HCT116 (cell line): ENCODE results near the gene MTERF4. TPM values are rescaled to one million over a fixed set of nuclear protein-coding genes. Genes with fewer than 3 reads are reported as not detected.

Experiments
- ATAC-seq: fragments of 200-7000 bp; cut with Tn5 transposase; 2 replicates; pipeline ENCODE4 v1.9.1; 2020; ENCODE audit warnings: mild to moderate bottlenecking, moderate library complexity
- BruUV-seq: library from RNA; stranded (reverse); fragments of 400-500 nt; replicated peaks from 2 replicates; lab custom pipeline; 2021; lab: Mats Ljungman, UMichigan
- CTCF ChIA-PET: fragments of 300-600 bp; sonication (Branson Sonifier 250); formaldehyde crosslinking; loops from one replicate; lab custom pipeline; 2021; ENCODE audit warnings: antibody characterized with exemption; lab: Charles Lee
- POLR2A ChIA-PET: fragments of 300-600, 350-600 bp; sonication (Branson Sonifier 250); formaldehyde crosslinking; loops from one replicate; lab custom pipeline; 2021; ENCODE audit warnings: antibody characterized with exemption; lab: Charles Lee
- RAD21 ChIA-PET, 2 experiments: fragments of 300-600 bp; sonication (Branson Sonifier 250); formaldehyde crosslinking; loops; one replicate each; lab custom pipeline; 2023; ENCODE audit warnings: low total read pairs in 2 of 2; ENCODE audit not compliant: uncharacterized antibody in 2 of 2, unreplicated experiment in 2 of 2, low non-redundant PET in 1 of 2; lab: Charles Lee
- DNase-seq: peaks from one replicate; pipeline ENCODE4 v3.0.0-alpha.2; 2010; ENCODE audit warnings: low read depth, low spot score
- H2AFZ ChIP-seq: fragments of 200-600 bp; shearing (Covaris generic), sonication (generic); 2 replicates; pipeline ENCODE4 v1.6.1; 2017; ENCODE audit warnings: low read depth, mixed run types, mixed read lengths, antibody characterized with exemption, low read length; ENCODE audit not compliant: poor library complexity, severe bottlenecking
- H3K27ac ChIP-seq: 2 replicates; pipeline ENCODE4 v1.5.1; 2012; ENCODE audit warnings: low read depth, low read length
- H3K27me3 ChIP-seq: fragments of 200-600 bp; sonication (generic); 2 replicates; pipeline ENCODE4 v1.6.1; 2016; ENCODE audit warnings: mixed run types, low read length, mixed read lengths; ENCODE audit not compliant: insufficient read depth
- H3K36me3 ChIP-seq, 2 experiments: fragments of 200-500 bp in 1 of 2; fragments of 200-600 bp in 1 of 2; sonication (Bioruptor generic) in 1 of 2; sonication (generic) in 1 of 2; 2 replicates each; pipeline versions ENCODE4 v1.5.1 to v1.6.1; 2014 to 2016; ENCODE audit warnings: low read length in 2 of 2, inconsistent platforms in 1 of 2, mixed read lengths in 1 of 2, mixed run types in 1 of 2; ENCODE audit not compliant: insufficient read depth in 2 of 2, control insufficient read depth in 1 of 2
- H3K4me1 ChIP-seq, 2 experiments: fragments of 200-600 bp in 1 of 2; sonication (generic) in 1 of 2; 2 replicates each; pipeline versions ENCODE4 v1.5.1 to v1.6.1; 2012 to 2017; ENCODE audit warnings: low read length in 2 of 2, inconsistent platforms in 1 of 2, mild to moderate bottlenecking in 1 of 2, mixed read lengths in 1 of 2, mixed run types in 1 of 2, moderate library complexity in 1 of 2; ENCODE audit not compliant: insufficient read depth in 2 of 2, control insufficient read depth in 1 of 2
- H3K4me2 ChIP-seq: fragments of 200-600 bp; sonication (generic); 2 replicates; pipeline ENCODE4 v1.6.1; 2017; ENCODE audit warnings: mixed run types, low read length, mixed read lengths
- H3K4me3 ChIP-seq, 2 experiments: fragments of 200-600 bp in 1 of 2; sonication (generic) in 1 of 2; replicated peaks in 1 of 2; 2 replicates each; pipeline ENCODE4 v1.5.1; 2011 to 2016; ENCODE audit warnings: low read length in 2 of 2, control low read depth in 1 of 2, low read depth in 1 of 2, mild to moderate bottlenecking in 1 of 2, mixed read lengths in 1 of 2, mixed run types in 1 of 2
- H3K79me2 ChIP-seq: fragments of 200-600 bp; sonication (generic); 2 replicates; pipeline ENCODE4 v1.6.1; 2017; ENCODE audit warnings: mild to moderate bottlenecking, mixed run types, low read length, moderate library complexity, mixed read lengths; ENCODE audit not compliant: insufficient read depth
- H3K9ac ChIP-seq: fragments of 200-600 bp; sonication (generic); 2 replicates; pipeline ENCODE4 v1.6.1; 2016; ENCODE audit warnings: low read length, mixed read lengths
- H3K9me2 ChIP-seq: fragments of 200-600 bp; sonication (generic), shearing (Covaris generic); 2 replicates; pipeline ENCODE4 v1.6.1; 2017; ENCODE audit warnings: mixed run types, mild to moderate bottlenecking, moderate library complexity; ENCODE audit not compliant: insufficient read depth
- H3K9me3 ChIP-seq, 2 experiments: fragments of 200-500 bp in 1 of 2; fragments of 200-600 bp in 1 of 2; sonication (Bioruptor generic) in 1 of 2; sonication (generic) in 1 of 2; 2 replicates each; pipeline ENCODE4 v1.6.1; 2014 to 2017; ENCODE audit warnings: low read length in 2 of 2, mixed read lengths in 2 of 2, inconsistent platforms in 1 of 2, low read depth in 1 of 2, mild to moderate bottlenecking in 1 of 2, mixed run types in 1 of 2, moderate library complexity in 1 of 2; ENCODE audit not compliant: control insufficient read depth in 1 of 2, insufficient read depth in 1 of 2
- H4K20me1 ChIP-seq: fragments of 200-600 bp; sonication (generic), shearing (Covaris generic); 2 replicates; pipeline ENCODE4 v1.6.1; 2017; ENCODE audit warnings: mixed run types, mild to moderate bottlenecking, moderate library complexity; ENCODE audit not compliant: insufficient read depth
- EZH2phosphoT487 ChIP-seq: fragments of 200-600 bp; IDR thresholded peaks from 2 replicates; pipeline ENCODE4 v1.6.1; 2018; ENCODE audit warnings: antibody characterized with exemption, borderline replicate concordance
- RAD21 ChIP-seq: IDR thresholded peaks from 2 replicates; pipeline ENCODE4 v1.6.1; 2012; ENCODE audit warnings: low read depth, mild to moderate bottlenecking
- SIN3A ChIP-seq: IDR thresholded peaks from 2 replicates; pipeline ENCODE4 v1.6.1; 2012; ENCODE audit warnings: low read depth
- ZFX ChIP-seq: fragments of 450-650 bp; IDR thresholded peaks from 2 replicates; pipeline ENCODE4 v1.6.1; 2017
- intact Hi-C: fragments of 100-400 bp; cut with micrococcal nuclease; formaldehyde crosslinking; loops from 2 replicates; pipeline ENCODE4 v1.10.0; 2022
- total RNA-seq: library from RNA; stranded (reverse); gene quantifications from one replicate; pipeline ENCODE4 v1.2.1, GENCODE V29; 2021; ENCODE audit not compliant: unreplicated experiment
- TF ChIP-seq, protein P1 (sequence below): IDR thresholded peaks from 2 replicates; pipeline ENCODE4 v1.6.1; 2012

MTERF4 gene
- total RNA-seq, 1 experiment from 2014 or later = 25.5 TPM

DNA sequence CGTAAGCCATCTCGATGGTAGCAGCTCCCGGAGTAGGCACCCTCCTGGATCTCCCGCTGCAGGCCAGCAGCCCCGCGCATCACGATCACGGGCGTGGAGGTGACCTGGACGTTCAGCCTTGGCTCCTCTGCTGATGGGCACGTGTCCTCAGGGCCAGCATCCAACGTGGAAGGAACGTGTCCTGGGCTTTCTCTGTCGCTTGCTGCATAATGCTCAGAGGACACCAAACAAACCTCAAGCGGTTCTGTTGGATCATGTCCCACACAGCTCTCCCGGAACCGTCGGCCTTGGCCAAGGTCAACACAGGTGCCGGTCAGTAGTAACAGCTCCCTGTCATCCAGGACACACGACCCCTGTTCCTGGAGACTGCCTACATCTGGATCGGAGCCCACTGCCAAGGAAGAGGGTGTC is 24.1 kb upstream of the MTERF4 start:
- Histone ChIP-seq H3K4me3 (no peak overlapping the region), H3K27me3 (no peaks in the 10 kb centered on the region), H3K27ac (no peak overlapping the region), H3K4me1 (peaks cover 0 to 6% of the 10 kb centered on the region in 2 experiments; a peak in 1 of 4 replicates), H3K4me2 (no peak overlapping the region), H3K36me3 (no peaks in the 10 kb centered on the region; a peak in 1 of 4 replicates), H3K9me3 (no peaks in the 10 kb centered on the region), H3K9ac (no peak overlapping the region), H3K79me2 (no peaks in the 10 kb centered on the region), H2AFZ (no peak overlapping the region), H4K20me1 (no peaks in the 10 kb centered on the region), H3K9me2 (no peaks in the 10 kb centered on the region)
- intact Hi-C loops = no loop called here
- ChIA-PET RAD21 (no interaction called here), CTCF (no interaction called here), POLR2A (no interaction called here)
- DNase-seq (no peak), ATAC-seq (no peak)
- BruUV-seq = no TSS peak
- TF ChIP-seq SIN3A = no peak
- TF ChIP-seq RAD21 = no peak
- TF ChIP-seq, protein P1, sequence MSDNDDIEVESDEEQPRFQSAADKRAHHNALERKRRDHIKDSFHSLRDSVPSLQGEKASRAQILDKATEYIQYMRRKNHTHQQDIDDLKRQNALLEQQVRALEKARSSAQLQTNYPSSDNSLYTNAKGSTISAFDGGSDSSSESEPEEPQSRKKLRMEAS = no peak
- TF ChIP-seq EZH2phosphoT487 = no peak

DNA sequence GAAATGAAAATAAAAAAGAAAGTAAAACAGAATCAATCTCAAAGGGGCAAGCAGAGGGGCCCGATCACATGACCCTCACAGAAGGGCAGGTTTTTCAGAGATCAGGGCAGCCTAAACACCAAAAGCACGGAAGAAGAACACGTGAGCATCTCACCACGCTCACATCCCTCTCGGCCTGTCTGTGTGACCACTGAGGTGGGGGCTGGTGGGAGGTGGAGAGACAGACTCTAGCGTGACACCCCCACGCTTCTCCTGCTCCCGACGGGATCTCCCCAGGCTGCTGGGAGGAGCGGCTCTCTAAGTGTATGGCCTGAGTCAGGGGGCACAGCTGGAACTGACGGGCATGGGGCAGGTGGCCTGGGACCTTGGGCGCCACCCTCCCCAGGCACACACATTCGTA is 23.5 kb upstream of the MTERF4 start:
- Histone ChIP-seq H2AFZ (no peak overlapping the region), H3K79me2 (no peaks in the 10 kb centered on the region), H3K4me2 (no peak overlapping the region), H3K36me3 (peaks cover 0 to 2% of the 10 kb centered on the region in 2 experiments; a peak in 1 of 4 replicates), H3K9ac (no peak overlapping the region), H3K9me3 (no peaks in the 10 kb centered on the region), H3K27ac (no peak overlapping the region), H3K27me3 (no peaks in the 10 kb centered on the region), H3K9me2 (no peaks in the 10 kb centered on the region), H3K4me1 (peaks cover 0 to 6% of the 10 kb centered on the region in 2 experiments; a peak in 1 of 4 replicates), H3K4me3 (no peak overlapping the region), H4K20me1 (no peaks in the 10 kb centered on the region)
- RAD21 ChIA-PET = interaction anchor here in 1 of 2 experiments (0.7 kb wide), 1 partner anchor 22 kb away, joined by 3 read pairs; no protein-coding TSS in a partner anchor
- intact Hi-C loops = no loop called here
- no TSS peak for BruUV-seq
- DNase-seq (no peak), ATAC-seq (no peak)
- POLR2A ChIA-PET = no interaction called here
- no peak for TF ChIP-seq ZFX
- TF ChIP-seq, protein P1 = no peak
- CTCF ChIA-PET = no interaction called here
